IMR-90 (cell line): Measurements from ENCODE around the gene ANO2. TPM values are rescaled to one million over a fixed set of nuclear protein-coding genes. Genes with fewer than 3 reads are reported as not detected.
A peak's percentile ranks its signal among the peaks of the same experiment; 100 is the strongest.

Source experiments
- ATAC-seq: fragments of 200-7000 bp; cut with Tn5 transposase; 2 replicates; pipeline ENCODE4 v1.9.1; 2020; ENCODE audit warnings: low read depth, mild to moderate bottlenecking, moderate library complexity
- BruUV-seq: library from RNA; stranded (reverse); fragments of 400-500 nt; replicated peaks from 2 replicates; lab custom pipeline; 2021; lab: Mats Ljungman, UMichigan
- CTCF ChIA-PET: fragments of 300-600 bp; formaldehyde crosslinking; extraction: SDS; loops from one replicate; lab custom pipeline; 2021; ENCODE audit warnings: antibody characterized with exemption; lab: Yijun Ruan, JAX
- POLR2A ChIA-PET: fragments of 300-600 bp; sonication (Branson Sonifier 250); formaldehyde crosslinking; loops from one replicate; lab custom pipeline; 2022; ENCODE audit warnings: antibody characterized with exemption; ENCODE audit not compliant: unreplicated experiment; lab: Charles Lee
- DNase-seq: peaks from one replicate; pipeline ENCODE4 v3.0.0; 2013
- H2AFZ ChIP-seq: replicated peaks from 2 replicates; pipeline ENCODE3; 2013; ENCODE audit warnings: low read length, mild to moderate bottlenecking; ENCODE audit not compliant: poor library complexity
- H2AK5ac ChIP-seq: 2 replicates; pipeline ENCODE4 v1.6.1; 2013; ENCODE audit warnings: low read depth, low read length, inconsistent platforms
- H2AK9ac ChIP-seq: replicated peaks from 2 replicates; pipeline ENCODE3; 2013; ENCODE audit warnings: mild to moderate bottlenecking, low read depth, low read length, moderate library complexity; ENCODE audit not compliant: poor library complexity
- H2BK120ac ChIP-seq: 2 replicates; pipeline ENCODE4 v1.6.1; 2013; ENCODE audit warnings: low read depth, low read length, inconsistent platforms
- H2BK15ac ChIP-seq: 3 replicates; pipeline ENCODE4 v1.6.1; 2013; ENCODE audit warnings: low read depth, low read length, inconsistent platforms
- H2BK20ac ChIP-seq: 2 replicates; pipeline ENCODE4 v1.6.1; 2013; ENCODE audit warnings: low read depth, mild to moderate bottlenecking, inconsistent platforms, low read length, moderate library complexity
- H2BK5ac ChIP-seq: 2 replicates; pipeline ENCODE4 v1.6.1; 2013; ENCODE audit warnings: mild to moderate bottlenecking, low read depth, low read length, inconsistent platforms; ENCODE audit not compliant: poor library complexity, severe bottlenecking
- H3K14ac ChIP-seq: replicated peaks from 2 replicates; pipeline ENCODE4 v1.6.1; 2013; ENCODE audit warnings: low read depth, low read length, inconsistent platforms
- H3K18ac ChIP-seq: 2 replicates; pipeline ENCODE4 v1.6.1; 2013; ENCODE audit warnings: low read depth, low read length, control low read depth
- H3K23ac ChIP-seq: 2 replicates; pipeline ENCODE4 v1.6.1; 2013; ENCODE audit warnings: low read depth, low read length, inconsistent platforms
- H3K27ac ChIP-seq: 2 replicates; pipeline ENCODE4 v1.5.1; 2013; ENCODE audit warnings: mild to moderate bottlenecking, control low read depth, low read length; ENCODE audit not compliant: insufficient read depth
- H3K27me3 ChIP-seq: 2 replicates; pipeline ENCODE4 v1.6.1; 2013; ENCODE audit warnings: low read length; ENCODE audit not compliant: control insufficient read depth, insufficient read depth
- H3K36me3 ChIP-seq: 2 replicates; pipeline ENCODE4 v1.6.1; 2013; ENCODE audit warnings: low read length, mixed read lengths; ENCODE audit not compliant: control insufficient read depth, insufficient read depth
- H3K4ac ChIP-seq: 2 replicates; pipeline ENCODE4 v1.6.1; 2013; ENCODE audit warnings: low read depth, low read length, inconsistent platforms
- H3K4me1 ChIP-seq: 2 replicates; pipeline ENCODE4 v1.6.1; 2013; ENCODE audit warnings: low read length, mixed read lengths; ENCODE audit not compliant: control insufficient read depth, insufficient read depth
- H3K4me2 ChIP-seq: 2 replicates; pipeline ENCODE4 v1.6.1; 2013; ENCODE audit warnings: low read depth, mild to moderate bottlenecking, control low read depth, low read length, moderate library complexity
- H3K4me3 ChIP-seq: 2 replicates; pipeline ENCODE4 v1.5.1; 2013; ENCODE audit warnings: low read depth, mild to moderate bottlenecking, control low read depth, low read length, moderate library complexity; ENCODE audit not compliant: insufficient read depth
- H3K56ac ChIP-seq: 2 replicates; pipeline ENCODE4 v1.6.1; 2013; ENCODE audit warnings: low read length, inconsistent platforms; ENCODE audit not compliant: insufficient read depth; ENCODE audit errors: extremely low read depth
- H3K79me1 ChIP-seq, 2 experiments: 2 replicates each; pipeline ENCODE4 v1.6.1; 2013; ENCODE audit warnings: low read length in 2 of 2, inconsistent platforms in 1 of 2, low read depth in 1 of 2
- H3K9ac ChIP-seq: 2 replicates; pipeline ENCODE4 v1.6.1; 2013; ENCODE audit warnings: low read depth, low read length, control low read depth
- H3K9me1 ChIP-seq: 2 replicates; pipeline ENCODE4 v1.6.1; 2013; ENCODE audit warnings: low read length, inconsistent platforms; ENCODE audit not compliant: insufficient read depth
- H3K9me3 ChIP-seq: 2 replicates; pipeline ENCODE4 v1.6.1; 2013; ENCODE audit warnings: low read length; ENCODE audit not compliant: control insufficient read depth, insufficient read depth
- H4K20me1 ChIP-seq: 2 replicates; pipeline ENCODE4 v1.6.1; 2013; ENCODE audit warnings: low read length, inconsistent platforms; ENCODE audit not compliant: insufficient read depth
- H4K5ac ChIP-seq: 2 replicates; pipeline ENCODE4 v1.6.1; 2013; ENCODE audit warnings: mild to moderate bottlenecking, low read depth, low read length, control low read depth
- H4K8ac ChIP-seq, 2 experiments: 2 replicates each; pipeline ENCODE4 v1.6.1; 2013; ENCODE audit warnings: low read depth in 2 of 2, low read length in 2 of 2, control low read depth in 1 of 2, inconsistent platforms in 1 of 2
- H4K91ac ChIP-seq: 2 replicates; pipeline ENCODE4 v1.6.1; 2013; ENCODE audit warnings: low read depth, low read length, inconsistent platforms; ENCODE audit not compliant: insufficient read depth
- CEBPB ChIP-seq: IDR thresholded peaks from 2 replicates; pipeline ENCODE4 v1.6.1; 2012; ENCODE audit warnings: low read depth, low read length, improper control_type of control experiment
- CHD1 ChIP-seq: IDR thresholded peaks from 2 replicates; pipeline ENCODE4 v1.6.1; 2012; ENCODE audit warnings: low read depth, low read length, improper control_type of control experiment
- WGBS, 2 experiments: methylation state at CpG; one replicate each; pipeline versions ENCODE4 v1.1.5 to v1.1.7; 2013; ENCODE audit warnings: missing lambda C conversion rate in 2 of 2; ENCODE audit not compliant: insufficient read length in 1 of 2; ENCODE audit errors: extremely low coverage in 2 of 2; 5-methylcytosine and 5-hydroxymethylcytosine counted together
- dilution Hi-C: fragments of 300-500 bp; cut with HindIII; formaldehyde crosslinking; loops from one replicate; pipeline ENCODE4 v1.14.3; 2018; ENCODE audit warnings: low sequenced_read_pairs; ENCODE audit not compliant: unreplicated experiment
- in situ Hi-C: fragments of 300-500 bp; cut with MboI; formaldehyde crosslinking; loops from 3 replicates; pipeline ENCODE4 v1.14.3; 2019; ENCODE audit warnings: low sequenced_read_pairs, inconsistent platforms, mixed read lengths
- intact Hi-C: fragments of 100-400 bp; cut with micrococcal nuclease; formaldehyde crosslinking; loops from 2 replicates; pipeline ENCODE4 v1.10.0; 2022
- polyA plus RNA-seq, 3 experiments: library from polyadenylated mRNA; depleted of rRNA; stranded (reverse); fragments of >200 nt; gene quantifications; 2 replicates each; pipeline ENCODE4 v1.2.3, GENCODE V29; 2012; ENCODE audit warnings: low replicate concordance in 1 of 3
- total RNA-seq: library from RNA; depleted of rRNA; stranded (reverse); fragments of >200 nt; gene quantifications from 2 replicates; pipeline ENCODE4 v1.2.3, GENCODE V29; 2012

The ANO2 gene
- total and polyA plus RNA-seq, 2 of the 4 experiments (the other 2 are of a cell fraction): 0.22 TPM; not detected in 1

- Histone ChIP-seq H3K27me3 (no peaks in the 10 kb centered on the region; the same call in 1 of the 2 replicates), H3K4me1 (peaks cover 9% of the 10 kb centered on the region), H3K4me2 (no peak overlapping the region), H3K14ac (no peak overlapping the region), H3K18ac (no peak overlapping the region), H3K9ac (no peak overlapping the region), H2AFZ (no peak overlapping the region), H3K9me3 (no peaks in the 10 kb centered on the region), H4K91ac (no peak overlapping the region), H3K4ac (no peak overlapping the region), H2AK5ac (no peak overlapping the region), H3K79me1 (no peaks in the 10 kb centered on the region), H3K56ac (no peak overlapping the region), H3K36me3 (no peaks in the 10 kb centered on the region), H2AK9ac (no peak overlapping the region), H4K5ac (no peak overlapping the region), H3K27ac (no peak overlapping the region), H2BK15ac (no peak overlapping the region), H3K23ac (no peak overlapping the region), H3K4me3 (no peak overlapping the region), H4K8ac (no peak overlapping the region), H4K20me1 (no peaks in the 10 kb centered on the region), H3K9me1 (peaks cover 4% of the 10 kb centered on the region), H2BK5ac (no peak overlapping the region), H2BK120ac (no peak overlapping the region), H2BK20ac (no peak overlapping the region)
- POLR2A ChIA-PET: no interaction called here
- in situ Hi-C loops: no loop called here
- intact Hi-C loops: no loop called here
- no CpG with 5 or more reads among the region's 6 CpGs for WGBS, 2 experiments
- DNase-seq (no peak), ATAC-seq (no peak)
- no TSS peak for BruUV-seq
- TF ChIP-seq CHD1 (no peak), CEBPB (peak; percentile 49; the same call in 1 of the 2 replicates)
- CTCF ChIA-PET: no interaction called here
- dilution Hi-C loops: no loop called here
Measured at GRCh38 chr12:5561846-5562245, 383.2 kb downstream of the ANO2 start.
